GM12865 (cell line): ENCODE results near the gene CSMD2.

Source experiments
- DNase-seq: peaks from one replicate; pipeline ENCODE4 v3.0.0; 2010; ENCODE audit warnings: low read depth
- H3K4me3 ChIP-seq: 2 replicates; pipeline ENCODE4 v1.5.1; 2011; ENCODE audit warnings: mild to moderate bottlenecking, low read depth, low read length, control low read depth
- TF ChIP-seq, protein P1 (sequence below): IDR thresholded peaks from 2 replicates; pipeline ENCODE4 v1.5.1; 2011; ENCODE audit warnings: low read length, control low read depth, low read depth, inconsistent platforms; ENCODE audit not compliant: insufficient read depth; ENCODE audit errors: missing control alignments

CSMD2 gene

DNA sequence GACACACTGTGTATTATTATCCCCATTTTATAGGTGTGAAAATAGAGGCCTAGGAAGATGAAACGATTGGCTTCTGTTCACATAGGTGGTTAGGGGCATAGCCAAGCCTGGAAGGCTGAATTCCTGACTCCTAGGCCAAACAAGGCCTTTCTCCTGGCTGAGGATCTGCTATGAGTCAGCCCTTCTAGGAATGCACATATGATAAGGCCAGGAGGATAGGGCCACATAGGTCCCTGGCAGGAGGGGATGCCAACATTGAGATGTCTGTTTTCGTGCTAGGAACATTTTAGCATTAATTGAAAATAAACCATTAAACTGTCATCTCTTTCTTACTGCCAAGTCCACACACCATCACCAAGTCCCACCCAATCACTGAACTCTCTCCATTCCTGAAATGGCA is 9.2 kb downstream of the CSMD2 start:
- no peak overlapping the region for H3K4me3 ChIP-seq
- TF ChIP-seq, protein P1, sequence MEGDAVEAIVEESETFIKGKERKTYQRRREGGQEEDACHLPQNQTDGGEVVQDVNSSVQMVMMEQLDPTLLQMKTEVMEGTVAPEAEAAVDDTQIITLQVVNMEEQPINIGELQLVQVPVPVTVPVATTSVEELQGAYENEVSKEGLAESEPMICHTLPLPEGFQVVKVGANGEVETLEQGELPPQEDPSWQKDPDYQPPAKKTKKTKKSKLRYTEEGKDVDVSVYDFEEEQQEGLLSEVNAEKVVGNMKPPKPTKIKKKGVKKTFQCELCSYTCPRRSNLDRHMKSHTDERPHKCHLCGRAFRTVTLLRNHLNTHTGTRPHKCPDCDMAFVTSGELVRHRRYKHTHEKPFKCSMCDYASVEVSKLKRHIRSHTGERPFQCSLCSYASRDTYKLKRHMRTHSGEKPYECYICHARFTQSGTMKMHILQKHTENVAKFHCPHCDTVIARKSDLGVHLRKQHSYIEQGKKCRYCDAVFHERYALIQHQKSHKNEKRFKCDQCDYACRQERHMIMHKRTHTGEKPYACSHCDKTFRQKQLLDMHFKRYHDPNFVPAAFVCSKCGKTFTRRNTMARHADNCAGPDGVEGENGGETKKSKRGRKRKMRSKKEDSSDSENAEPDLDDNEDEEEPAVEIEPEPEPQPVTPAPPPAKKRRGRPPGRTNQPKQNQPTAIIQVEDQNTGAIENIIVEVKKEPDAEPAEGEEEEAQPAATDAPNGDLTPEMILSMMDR = no peak
- no peak for DNase-seq

DNA sequence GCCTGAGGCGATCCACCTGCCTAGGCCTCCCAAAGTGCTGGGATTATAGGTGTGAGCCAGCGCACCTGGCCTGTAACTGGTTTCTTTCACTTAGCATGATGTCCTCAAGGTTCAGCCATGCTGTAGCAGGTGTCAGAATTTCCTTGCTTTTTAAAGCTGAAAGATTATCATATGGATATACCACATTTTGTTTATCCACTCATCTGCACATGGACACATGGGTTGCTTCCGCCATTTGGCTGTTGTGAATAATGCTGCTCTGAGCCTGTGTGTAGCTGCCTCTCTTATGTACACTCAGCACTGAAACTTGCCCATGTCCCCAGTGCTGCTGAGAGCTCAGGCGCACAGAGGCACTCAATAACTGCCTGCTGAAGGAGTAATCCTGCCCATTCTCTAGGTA is 11.8 kb downstream of the CSMD2 start:
- no peak for DNase-seq
- no peak overlapping the region for H3K4me3 ChIP-seq
- TF ChIP-seq, protein P1 = no peak

DNA sequence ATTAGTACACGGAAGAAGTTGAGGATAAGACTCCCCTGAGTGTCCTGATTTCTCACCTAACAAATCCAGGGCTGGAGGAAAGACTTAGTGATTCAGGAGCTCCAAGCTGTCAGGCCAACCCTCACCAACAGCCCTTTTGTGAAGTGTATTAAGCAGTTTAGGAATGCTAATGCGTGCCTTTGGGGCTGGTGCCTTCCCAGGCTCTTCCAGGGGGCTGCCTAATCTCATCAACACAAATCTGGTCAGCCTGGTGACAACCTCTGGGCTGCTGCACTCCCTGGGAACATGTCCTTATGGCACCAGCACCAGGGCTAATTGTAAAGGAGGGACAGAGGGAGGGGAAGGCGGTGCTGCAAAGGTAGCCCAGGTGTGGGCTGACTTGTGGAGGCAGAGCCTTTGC is 15.5 kb downstream of the CSMD2 start:
- DNase-seq = no peak
- TF ChIP-seq, protein P1 = no peak
- no peak overlapping the region for H3K4me3 ChIP-seq

DNA sequence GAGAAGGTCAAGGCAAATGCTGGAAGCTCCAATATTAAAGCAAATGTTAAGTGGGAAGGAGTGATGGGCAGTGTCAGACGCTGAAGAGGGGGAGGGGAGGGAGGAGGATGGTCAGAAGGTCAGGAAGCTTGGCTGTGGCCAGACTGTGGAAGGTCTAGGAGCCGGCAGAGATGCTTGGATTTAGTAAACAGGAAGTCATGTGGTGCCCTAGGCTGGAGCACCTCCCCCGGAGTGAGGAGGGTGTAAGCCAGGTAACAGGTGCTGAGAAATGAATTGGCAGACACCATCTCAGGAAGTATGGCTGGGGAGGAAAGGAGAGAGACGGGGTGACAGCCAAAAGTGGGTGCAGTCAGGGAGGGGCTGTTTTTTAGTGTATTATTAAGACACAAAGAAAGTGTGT is 17.7 kb downstream of the CSMD2 start:
- TF ChIP-seq, protein P1 = no peak
- DNase-seq = no peak
- no peak overlapping the region for H3K4me3 ChIP-seq

DNA sequence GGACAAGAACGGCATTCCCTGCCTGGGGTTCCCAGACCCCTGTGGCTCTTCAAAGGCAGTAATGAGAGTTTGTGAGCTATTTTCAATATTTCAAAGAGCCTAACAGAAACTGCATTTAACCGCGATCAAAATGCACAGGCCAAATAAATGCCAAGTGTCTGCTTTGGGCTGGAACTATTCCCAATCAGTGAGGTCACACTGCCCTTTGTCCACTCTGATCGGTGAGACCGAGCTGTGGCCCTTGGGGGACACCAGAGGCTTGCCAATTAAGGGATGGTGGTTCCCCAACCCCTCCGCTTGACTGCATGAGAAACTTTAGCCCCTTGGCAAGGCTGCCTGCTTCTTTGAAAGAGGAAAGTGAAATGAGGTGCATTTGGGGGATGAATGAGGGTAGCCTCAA is 20.3 kb downstream of the CSMD2 start:
- no peak overlapping the region for H3K4me3 ChIP-seq
- TF ChIP-seq, protein P1 = no peak
- DNase-seq = no peak

DNA sequence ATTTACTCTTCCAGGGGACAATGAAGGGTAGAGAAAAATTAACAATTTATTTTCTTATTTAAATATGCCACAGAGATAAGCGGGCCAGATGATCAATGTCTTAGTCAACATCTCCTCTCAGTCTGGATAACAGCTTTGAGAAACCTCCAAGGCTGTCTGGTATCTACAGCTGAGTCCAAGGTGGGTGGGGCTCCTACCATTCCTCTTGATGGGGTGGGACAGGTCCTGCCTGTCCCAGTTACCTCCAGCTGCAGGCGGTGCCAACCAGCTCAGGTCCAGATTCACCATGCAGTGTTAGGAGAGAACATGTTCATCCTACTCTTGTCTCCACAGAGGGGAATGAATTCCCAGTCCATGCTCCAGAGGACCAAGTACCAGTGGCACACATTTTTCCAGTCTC is 21.1 kb downstream of the CSMD2 start:
- TF ChIP-seq, protein P1 = no peak
- no peak overlapping the region for H3K4me3 ChIP-seq
- no peak for DNase-seq

DNA sequence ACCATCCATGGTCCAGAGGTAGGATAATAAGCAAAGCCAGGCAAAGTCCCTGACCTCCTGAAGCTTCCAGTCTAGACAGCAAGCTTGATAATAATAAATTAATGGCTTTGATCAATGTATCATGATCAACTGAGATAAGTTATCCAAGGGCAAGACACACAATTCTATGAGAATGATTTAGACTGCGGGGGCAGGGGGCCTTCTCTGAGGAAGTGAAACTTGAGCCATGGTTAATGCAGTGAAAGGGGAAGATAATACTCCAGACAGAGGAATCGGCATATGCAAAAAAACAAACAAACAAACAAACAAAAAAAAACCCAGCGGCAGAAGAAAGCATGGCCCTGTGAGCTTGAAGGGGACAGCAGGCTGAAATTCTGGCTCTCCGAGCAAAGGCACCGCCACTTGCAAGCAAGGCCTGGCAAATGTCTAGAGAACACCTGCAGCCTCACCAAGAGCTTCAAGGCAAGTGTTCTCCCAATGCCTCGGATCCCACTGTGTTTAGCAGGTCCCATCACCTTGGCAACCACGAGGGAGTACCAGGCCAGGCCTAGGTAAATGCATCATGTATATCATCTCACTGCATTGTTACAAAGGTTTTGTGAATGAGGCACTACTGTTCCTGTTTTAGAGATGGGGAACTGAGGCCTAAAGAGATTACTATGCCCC is 24.9 kb downstream of the CSMD2 start:
- no peak for DNase-seq
- H3K4me3 ChIP-seq = no peak overlapping the region

More for the DNA sequence above, 24.9 kb downstream of the CSMD2 start:
- TF ChIP-seq, protein P1 = no peak
